Measurements from ENCODE around the gene ST6GALNAC4. TPM values are rescaled to one million over a fixed set of nuclear protein-coding genes. Genes with fewer than 3 reads are reported as not detected.
A peak's percentile ranks its signal among the peaks of the same experiment; 100 is the strongest.

ST6GALNAC4 gene
- total RNA-seq, 1 experiment from 2014 or later, result 15.4 TPM

DNA sequence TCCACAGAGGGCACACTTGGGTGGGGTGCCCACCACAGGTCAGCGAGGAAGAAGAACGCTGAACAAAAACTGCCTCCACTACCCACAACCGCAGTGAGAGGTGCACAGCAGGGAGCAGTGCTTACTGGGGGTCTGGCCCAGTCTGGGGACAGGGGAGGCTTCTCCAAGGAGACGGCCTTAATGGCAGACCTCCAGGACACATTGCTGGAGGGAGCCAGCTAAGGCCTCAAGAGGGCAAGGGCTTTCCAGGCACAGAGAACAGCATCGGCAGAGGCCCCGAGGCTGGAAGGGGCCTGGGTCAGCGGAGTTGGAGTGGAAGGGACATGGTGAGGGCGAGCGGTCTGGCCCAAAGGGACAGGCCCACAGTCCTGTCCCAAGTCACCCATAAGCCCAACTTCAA is 29.1 kb upstream of the ST6GALNAC4 start:
- Histone ChIP-seq H3K79me2 (ENCODE audit: insufficient read depth, low read length) (no peaks in the 10 kb centered on the region), H3K27ac (ENCODE audit: insufficient read length, low read depth, low read length) (no peak overlapping the region), H3T11ph (ENCODE audit: low read length) (no peak overlapping the region), H3K9ac (ENCODE audit: extremely low read depth, insufficient read length, low read length) (no peak overlapping the region), H3K79me1 (ENCODE audit: insufficient read depth, low read depth, low read length, poor library complexity, severe bottlenecking) (no peaks in the 10 kb centered on the region), H3K4me2 (ENCODE audit: insufficient read depth, insufficient read length, low read length) (no peak overlapping the region), H3K27me3 (ENCODE audit: insufficient read depth, low read length) (no peaks in the 10 kb centered on the region), H2BK120ac (ENCODE audit: low read depth, low read length, poor library complexity, severe bottlenecking) (no peak overlapping the region), H3K18ac (ENCODE audit: insufficient read length, low read depth, low read length) (no peak overlapping the region), H2BK15ac (ENCODE audit: low read depth, low read length) (no peak overlapping the region), H3K4ac (ENCODE audit: low read depth, low read length) (no peak overlapping the region), H2BK20ac (ENCODE audit: low read depth, low read length, poor library complexity, severe bottlenecking) (no peak overlapping the region), H2BK12ac (ENCODE audit: insufficient read length, low read depth, low read length) (no peak overlapping the region), H4K20me1 (ENCODE audit: control insufficient read depth, insufficient read depth, insufficient read length) (no peaks in the 10 kb centered on the region), H3K4me1 (ENCODE audit: insufficient read depth, low read length) (no peaks in the 10 kb centered on the region), H4K91ac (ENCODE audit: insufficient read length, low read depth, low read length) (no peak overlapping the region), H3K9me3 (ENCODE audit: control insufficient read depth, low read depth, low read length) (no peaks in the 10 kb centered on the region), H3K56ac (ENCODE audit: insufficient read length, low read depth, low read length) (no peak overlapping the region), H2AFZ (ENCODE audit: low read length) (no peak overlapping the region), H2AK5ac (ENCODE audit: insufficient read length, low read length) (no peak overlapping the region), H3K23me2 (ENCODE audit: insufficient read length, low read depth, low read length, poor library complexity, severe bottlenecking) (no peaks in the 10 kb centered on the region), H4K5ac (ENCODE audit: insufficient read length, low read depth, low read length) (no peak overlapping the region), H3K14ac (ENCODE audit: insufficient read depth, low read length) (no peak overlapping the region), H2BK5ac (ENCODE audit: insufficient read length, low read length) (no peak overlapping the region), H4K8ac (replicated peaks; ENCODE audit: insufficient read length, low read depth, low read length) (no peak overlapping the region), H3K23ac (ENCODE audit: insufficient read length, low read depth, low read length) (no peak overlapping the region)
- TF ChIP-seq, protein P1, sequence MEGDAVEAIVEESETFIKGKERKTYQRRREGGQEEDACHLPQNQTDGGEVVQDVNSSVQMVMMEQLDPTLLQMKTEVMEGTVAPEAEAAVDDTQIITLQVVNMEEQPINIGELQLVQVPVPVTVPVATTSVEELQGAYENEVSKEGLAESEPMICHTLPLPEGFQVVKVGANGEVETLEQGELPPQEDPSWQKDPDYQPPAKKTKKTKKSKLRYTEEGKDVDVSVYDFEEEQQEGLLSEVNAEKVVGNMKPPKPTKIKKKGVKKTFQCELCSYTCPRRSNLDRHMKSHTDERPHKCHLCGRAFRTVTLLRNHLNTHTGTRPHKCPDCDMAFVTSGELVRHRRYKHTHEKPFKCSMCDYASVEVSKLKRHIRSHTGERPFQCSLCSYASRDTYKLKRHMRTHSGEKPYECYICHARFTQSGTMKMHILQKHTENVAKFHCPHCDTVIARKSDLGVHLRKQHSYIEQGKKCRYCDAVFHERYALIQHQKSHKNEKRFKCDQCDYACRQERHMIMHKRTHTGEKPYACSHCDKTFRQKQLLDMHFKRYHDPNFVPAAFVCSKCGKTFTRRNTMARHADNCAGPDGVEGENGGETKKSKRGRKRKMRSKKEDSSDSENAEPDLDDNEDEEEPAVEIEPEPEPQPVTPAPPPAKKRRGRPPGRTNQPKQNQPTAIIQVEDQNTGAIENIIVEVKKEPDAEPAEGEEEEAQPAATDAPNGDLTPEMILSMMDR (conservative IDR thresholded peaks at IDR 0.05), result no peak
- Mint-ChIP-seq H3K27me3 (ENCODE audit: low read depth) (no peaks in the 10 kb centered on the region), H3K4me1 (peaks cover 8 to 34% of the 10 kb centered on the region in 2 experiments), H3K27ac (0 out of 7 replicates have a peak overlapping the region, but pooled peaks of 1 of the 3 experiments have one; percentile 58), H3K4me3 (no peak overlapping the region; a peak in 1 of 5 replicates), H3K36me3 (ENCODE audit: insufficient read depth in 1 of 3, low read depth in 3 of 3) (peaks cover 13 to 60% (median 42%) of the 10 kb centered on the region in 3 experiments), H3K9me3 (no peaks in the 10 kb centered on the region)
- WGBS (ENCODE audit: extremely low coverage, insufficient read length, low lambda C conversion rate), result no CpG with 5 or more reads among the region's 9 CpGs
- no peak for DNase-seq

Data from H9 (cell line).